BJ (cell line): ENCODE measurements around the gene MFSD11. TPM values are rescaled to one million over a fixed set of nuclear protein-coding genes. Genes with fewer than 3 reads are reported as not detected.
"Not testable (repeated sequence)": the region's sequence is repeated elsewhere in the genome, so short reads cannot be mapped to it uniquely, and the experiment has no call there.

ENCODE experiments used
- CTCF ChIA-PET: fragments of 350-600 bp; formaldehyde crosslinking; extraction: SDS; loops from one replicate; lab custom pipeline; 2021; ENCODE audit warnings: antibody characterized with exemption, inconsistent platforms; lab: Yijun Ruan, JAX
- POLR2A ChIA-PET: fragments of 300-600 bp; sonication (Branson Sonifier 250); formaldehyde crosslinking; extraction: SDS; loops from one replicate; lab custom pipeline; 2021; ENCODE audit warnings: antibody characterized with exemption; lab: Charles Lee
- DNase-seq: peaks from one replicate; pipeline ENCODE4 v3.0.0-alpha.2; 2011; ENCODE audit warnings: low read depth
- H3K27me3 ChIP-seq: 2 replicates; pipeline ENCODE4 v1.6.0; 2011; ENCODE audit warnings: low read length; ENCODE audit not compliant: control insufficient read depth, insufficient read depth
- H3K36me3 ChIP-seq: 2 replicates; pipeline ENCODE4 v1.5.1; 2011; ENCODE audit warnings: low read length; ENCODE audit not compliant: control insufficient read depth, insufficient read depth
- H3K4me3 ChIP-seq: 2 replicates; pipeline ENCODE4 v1.5.1; 2011; ENCODE audit warnings: low read depth, mild to moderate bottlenecking, control low read depth, low read length
- CTCF ChIP-seq: IDR thresholded peaks from 2 replicates; pipeline ENCODE4 v1.5.1; 2011; ENCODE audit warnings: low read depth, mild to moderate bottlenecking, control low read depth, inconsistent platforms, low read length, moderate library complexity; ENCODE audit not compliant: insufficient read depth
- polyA plus RNA-seq: library from polyadenylated mRNA; depleted of rRNA; stranded (reverse); fragments of >200 nt; gene quantifications from 2 replicates; pipeline ENCODE4 v1.2.3, GENCODE V29; 2011

MFSD11 gene
- polyA plus RNA-seq, 1 experiment: 18.6 TPM

GRCh38 chr17:76781056-76781982 lies 43.4 kb downstream of the MFSD11 start:
- 0 out of 2 replicates have a peak, but pooled peaks have one; percentile 2 for TF ChIP-seq CTCF
- H3K36me3 ChIP-seq: peaks cover 5% of the 10 kb centered on the region
- no peak overlapping the region for H3K4me3 ChIP-seq
- no peak for DNase-seq
- CTCF ChIA-PET: interaction anchor here (0.6 to 1.0 kb wide), 2 partner anchors 11 to 275 kb away, joined by 3 read pairs; no protein-coding TSS in a partner anchor
- POLR2A ChIA-PET: no interaction called here
- no peaks in the 10 kb centered on the region for H3K27me3 ChIP-seq

GRCh38 chr17:76783146-76783545 lies 45.2 kb downstream of the MFSD11 start:
- POLR2A ChIA-PET: interaction anchor here (0.7 kb wide), 1 partner anchor 101 kb away, joined by 9 read pairs; no protein-coding TSS in a partner anchor
- H3K4me3 ChIP-seq: no peak overlapping the region
- DNase-seq: no peak
- H3K36me3 ChIP-seq: peaks cover 2% of the 10 kb centered on the region
- no peak for TF ChIP-seq CTCF
- CTCF ChIA-PET: no interaction called here
- no peaks in the 10 kb centered on the region for H3K27me3 ChIP-seq

- TF ChIP-seq CTCF: no peak
- H3K36me3 ChIP-seq: no peaks in the 10 kb centered on the region; the same call in 1 of the 2 replicates
- H3K4me3 ChIP-seq: no peak overlapping the region
- H3K27me3 ChIP-seq: no peaks in the 10 kb centered on the region
- ChIA-PET POLR2A (no interaction called here), CTCF (no interaction called here)
- no peak for DNase-seq
Measured at GRCh38 chr17:76784926-76785325, 47.0 kb downstream of the MFSD11 start.

GRCh38 chr17:76787866-76788265 lies 49.9 kb downstream of the MFSD11 start:
- POLR2A ChIA-PET, CTCF ChIA-PET, DNase-seq, H3K27me3 ChIP-seq, H3K36me3 ChIP-seq, H3K4me3 ChIP-seq: not testable (repeated sequence)

- Histone ChIP-seq H3K4me3 (no peak overlapping the region), H3K36me3 (no peaks in the 10 kb centered on the region), H3K27me3 (no peaks in the 10 kb centered on the region)
- TF ChIP-seq CTCF: no peak
- CTCF ChIA-PET: interaction anchor here (1.2 kb wide), 1 partner anchor 274 kb away, joined by 3 read pairs; no protein-coding TSS in a partner anchor
- POLR2A ChIA-PET: no interaction called here
- DNase-seq: no peak
Measured at GRCh38 chr17:76789235-76789788, 51.4 kb downstream of the MFSD11 start.
